Epidermal melanocyte (primary cell): ENCODE results near the gene ZNF483.
"Not testable (repeated sequence)": the region's sequence is repeated elsewhere in the genome, so short reads cannot be mapped to it uniquely, and the experiment has no call there.

Source experiments
- DNase-seq: peaks from one replicate; pipeline ENCODE4 v3.0.0; 2011; ENCODE audit warnings: low spot score; ENCODE audit not compliant: insufficient read length

ZNF483 gene

DNA sequence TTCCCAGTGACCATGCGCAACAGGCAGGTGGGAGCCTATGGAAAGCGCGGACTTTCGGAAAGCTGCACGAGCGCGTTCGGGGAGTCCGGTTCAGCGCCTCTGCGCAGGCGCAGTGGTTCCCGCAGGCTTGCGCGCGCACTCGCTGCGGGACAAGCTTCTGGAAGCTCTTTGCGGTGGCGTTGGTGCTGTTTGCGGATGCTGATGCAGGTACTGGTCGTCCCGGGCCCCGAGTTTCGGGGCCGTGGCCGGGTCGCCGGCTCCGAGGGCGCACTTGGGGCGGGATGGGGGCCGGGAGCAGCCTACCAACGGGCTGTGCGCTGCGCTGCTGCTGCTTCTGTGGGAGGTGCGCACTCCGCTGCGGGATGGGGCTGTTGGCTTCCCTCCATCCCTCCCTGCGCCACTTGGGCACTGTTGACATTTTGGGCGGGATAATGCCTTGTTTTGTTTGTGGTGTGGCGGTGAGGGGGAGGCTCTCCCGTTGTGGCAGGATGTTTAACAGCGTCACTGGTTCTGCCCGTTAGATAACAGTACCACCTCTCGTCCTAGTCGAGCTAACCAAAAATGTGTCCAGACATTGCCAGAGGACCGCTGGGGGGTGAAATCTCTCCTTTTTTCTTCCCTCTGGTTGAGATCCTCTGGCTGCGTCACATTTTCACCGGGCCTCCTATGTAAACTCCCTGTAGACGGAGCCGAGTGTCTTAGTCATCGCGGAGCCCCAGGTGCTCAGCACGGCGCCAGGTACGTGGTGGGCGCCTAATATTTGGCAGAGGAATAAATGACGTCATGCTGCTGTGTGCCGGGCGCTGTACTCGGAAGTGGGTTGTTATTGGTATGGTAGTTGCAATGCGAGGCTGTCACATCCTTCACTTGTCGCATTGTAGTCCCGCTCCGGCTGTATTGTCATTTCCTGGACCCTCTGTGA is at the start of gene ZNF483:
ZNF483 (plus strand) TSS at position 124 of the 922 bp plus-strand sequence. CDS start 2,217 bp downstream, outside the sequence.
- peak; percentile 44 for DNase-seq

DNA sequence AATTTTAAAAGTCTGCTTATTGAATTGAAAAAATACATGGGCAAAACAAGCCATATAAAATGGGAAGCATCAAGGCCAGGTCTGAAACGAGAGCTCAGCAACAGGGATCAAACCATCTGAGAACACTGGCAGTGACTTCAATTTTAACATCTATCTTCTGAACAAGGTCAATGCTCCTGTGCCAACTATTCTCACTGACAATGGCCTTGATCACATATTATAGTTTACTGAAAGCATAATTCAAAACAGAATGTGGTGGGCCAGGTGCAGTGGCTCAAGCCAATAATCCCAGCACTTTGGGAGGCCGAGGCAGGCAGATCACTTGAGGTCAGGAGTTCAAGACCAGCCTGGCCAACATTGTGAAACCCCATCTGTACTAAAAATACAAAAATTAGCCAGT is 49.8 kb upstream of the ZNF483 start:
- DNase-seq, result no peak

- no peak for DNase-seq
Measured at GRCh38 chr9:111477677-111478076, 47.3 kb upstream of the ZNF483 start.

DNA sequence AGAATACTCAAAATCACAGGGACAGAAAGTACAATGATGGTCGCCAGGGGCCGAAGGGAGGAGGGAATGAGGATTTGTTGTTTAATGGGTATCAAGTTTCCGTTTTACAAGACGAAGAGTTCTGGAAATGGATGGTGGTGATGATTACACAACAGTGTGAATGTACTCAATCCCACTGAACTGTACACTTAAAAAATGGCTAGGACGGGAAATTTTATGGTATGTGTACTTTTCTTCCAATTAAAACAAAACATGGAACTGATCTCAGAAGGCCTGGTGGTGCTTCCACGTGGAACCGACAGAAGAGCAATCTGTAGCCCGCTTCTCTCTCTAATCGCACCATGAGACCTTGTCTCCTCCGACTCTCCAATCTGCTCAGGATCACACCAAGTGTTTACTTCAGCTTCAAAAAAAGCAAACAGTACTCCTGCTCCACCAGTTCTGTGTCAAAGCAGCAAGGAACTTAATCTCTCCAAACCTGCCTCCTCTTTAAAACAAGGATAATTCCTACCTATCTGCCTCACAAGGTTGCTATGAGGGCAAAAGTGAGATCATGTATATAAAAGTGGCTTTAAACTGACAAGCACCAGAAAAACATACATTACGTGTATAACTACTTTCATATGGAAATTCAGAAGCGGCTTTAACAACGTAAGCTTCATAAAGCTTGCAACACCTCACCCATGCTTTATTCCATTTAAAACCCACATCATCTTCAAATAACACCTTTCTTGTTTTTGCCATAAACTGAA is 42.9 kb upstream of the ZNF483 start:
- no peak for DNase-seq

GRCh38 chr9:111482694-111483438 is 42.1 kb upstream of the ZNF483 start:
- peak; percentile 43 for DNase-seq

GRCh38 chr9:111483439-111483857 is 41.5 kb upstream of the ZNF483 start:
- peak; percentile 50 for DNase-seq

- DNase-seq, result peak; percentile 81
Measured at GRCh38 chr9:111483858-111484571, 41.0 kb upstream of the ZNF483 start, which contains the start of gene ECPAS. ECPAS (minus strand) TSS chr9:111484383; CDS start chr9:111472918, 11,465 bp downstream.

GRCh38 chr9:111484572-111484894 is 40.4 kb upstream of the ZNF483 start:
- peak; percentile 27 for DNase-seq

DNA sequence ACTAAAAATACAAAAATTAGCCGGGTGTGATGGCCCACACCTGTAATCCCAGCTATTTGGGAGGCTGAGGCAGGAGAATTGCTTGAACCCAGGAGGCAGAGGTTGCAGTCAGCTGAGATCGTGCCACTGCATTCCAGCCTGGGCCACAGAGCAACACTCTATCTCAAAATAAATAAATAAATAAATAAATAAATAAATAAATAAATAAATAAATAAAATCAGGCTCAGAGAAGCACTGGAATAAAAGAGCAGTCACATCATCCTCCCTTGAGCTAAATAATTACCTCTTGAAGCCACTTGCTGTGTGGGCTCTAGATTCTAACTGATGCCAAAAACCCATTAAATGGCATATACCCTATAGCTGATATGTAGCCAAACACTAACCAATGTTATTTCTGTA is 27.8 kb upstream of the ZNF483 start:
- DNase-seq, result not testable (repeated sequence)

DNA sequence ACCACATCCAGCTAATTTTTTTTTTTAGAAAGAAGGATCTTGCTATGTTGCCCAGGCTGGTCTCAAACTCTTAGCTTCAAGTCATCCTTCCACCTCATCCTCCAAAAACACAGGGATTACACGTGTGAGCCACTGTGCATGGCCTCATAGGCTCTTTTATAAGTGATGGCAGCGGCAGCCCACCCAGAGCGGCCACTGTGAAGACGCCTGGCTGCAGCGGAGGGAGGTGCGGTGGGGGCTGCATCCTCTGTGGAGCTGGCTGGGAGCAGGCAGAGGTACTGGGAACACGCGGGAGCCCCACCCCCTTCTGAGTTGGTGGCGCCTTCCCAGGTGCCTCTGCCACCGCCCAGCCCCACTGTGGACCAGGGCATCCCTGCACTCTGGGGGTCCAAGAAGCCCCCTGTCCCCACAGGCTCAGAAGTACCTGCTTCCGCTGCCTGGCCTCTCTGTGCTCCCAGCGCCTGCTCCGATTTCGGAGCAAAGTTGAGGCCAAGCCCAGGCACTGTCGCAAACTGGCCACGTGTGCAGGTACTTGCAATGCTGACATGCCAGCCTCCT is 23.9 kb upstream of the ZNF483 start:
- no peak for DNase-seq

- no peak for DNase-seq
Measured at GRCh38 chr9:111501648-111502047, 23.3 kb upstream of the ZNF483 start.

GRCh38 chr9:111502506-111502905 is 22.5 kb upstream of the ZNF483 start:
- DNase-seq, result no peak

DNA sequence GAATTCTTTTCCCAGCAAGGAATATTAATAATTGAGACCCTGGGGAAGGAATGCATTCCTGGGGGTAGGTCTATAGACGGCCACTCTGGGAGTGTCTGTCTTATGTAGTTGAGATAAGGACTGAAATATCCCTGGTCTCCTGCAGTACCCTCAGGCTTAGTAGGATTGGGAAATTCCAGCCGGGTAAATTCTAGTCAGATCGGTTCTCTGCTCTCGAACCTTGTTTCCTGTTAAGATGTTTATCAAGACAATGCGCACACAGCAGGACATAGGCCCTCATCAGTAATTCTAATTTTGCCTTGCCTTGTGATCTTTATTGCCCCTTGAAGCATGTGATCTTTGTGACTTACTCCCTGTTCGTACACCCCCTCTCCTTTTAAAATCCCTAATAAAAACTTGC is 13.4 kb upstream of the ZNF483 start:
- not testable (repeated sequence) for DNase-seq

- no peak for DNase-seq
Measured at GRCh38 chr9:111514967-111515366, 10.0 kb upstream of the ZNF483 start.

DNA sequence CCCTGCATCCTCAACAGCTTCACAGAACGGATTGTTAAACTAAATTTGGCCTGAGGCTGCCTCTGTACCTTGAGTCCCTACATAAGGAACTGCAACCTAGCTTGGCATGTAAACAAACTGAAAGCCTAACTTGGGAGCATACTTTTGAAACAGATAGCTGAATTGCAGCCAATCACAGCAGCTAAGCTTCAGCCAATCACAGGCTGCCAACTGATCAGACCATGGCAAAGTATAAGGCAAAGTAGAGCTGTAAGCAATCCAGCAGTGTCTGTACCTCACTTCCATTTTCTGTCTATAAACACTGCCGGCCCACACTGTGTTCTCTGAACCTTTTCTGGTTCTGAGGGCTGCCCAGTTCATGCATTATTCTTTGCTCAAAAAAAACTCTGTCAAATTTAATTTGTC is 8.9 kb upstream of the ZNF483 start:
- no peak for DNase-seq

DNA sequence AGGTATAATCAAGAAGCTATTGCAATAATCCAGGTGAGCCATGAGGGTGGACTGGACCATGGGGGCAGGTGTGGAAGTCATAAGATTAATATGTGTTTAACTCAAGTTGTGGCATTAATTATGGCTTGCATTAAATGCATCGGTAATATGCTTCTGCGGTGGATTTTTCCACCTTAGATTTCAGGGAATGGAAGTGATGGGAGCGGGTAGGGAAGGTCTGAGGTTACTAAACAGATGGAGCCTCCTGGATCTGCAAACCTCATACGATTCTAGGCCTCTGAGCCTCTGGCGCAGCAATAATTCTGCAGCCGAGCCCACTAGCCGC is 286 bp upstream of the ZNF483 start:
- no peak for DNase-seq

DNA sequence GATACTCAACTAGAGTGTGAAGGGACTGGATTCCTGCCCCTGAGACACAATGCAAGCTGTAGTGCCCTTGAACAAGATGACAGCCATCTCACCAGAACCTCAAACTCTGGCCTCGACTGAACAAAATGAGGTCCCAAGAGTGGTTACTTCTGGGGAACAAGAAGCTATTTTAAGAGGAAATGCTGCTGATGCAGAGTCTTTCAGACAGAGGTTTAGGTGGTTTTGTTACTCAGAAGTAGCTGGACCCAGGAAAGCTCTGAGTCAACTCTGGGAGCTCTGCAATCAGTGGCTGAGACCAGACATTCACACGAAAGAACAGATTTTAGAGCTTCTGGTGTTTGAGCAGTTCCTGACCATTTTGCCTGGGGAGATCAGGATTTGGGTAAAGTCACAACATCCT is 2.4 kb downstream of the ZNF483 start:
- DNase-seq, result no peak

- DNase-seq, result no peak
Measured at GRCh38 chr9:111529787-111530186, 4.8 kb downstream of the ZNF483 start.

- DNase-seq, result no peak
Measured at GRCh38 chr9:111531716-111532115, 6.7 kb downstream of the ZNF483 start.

DNA sequence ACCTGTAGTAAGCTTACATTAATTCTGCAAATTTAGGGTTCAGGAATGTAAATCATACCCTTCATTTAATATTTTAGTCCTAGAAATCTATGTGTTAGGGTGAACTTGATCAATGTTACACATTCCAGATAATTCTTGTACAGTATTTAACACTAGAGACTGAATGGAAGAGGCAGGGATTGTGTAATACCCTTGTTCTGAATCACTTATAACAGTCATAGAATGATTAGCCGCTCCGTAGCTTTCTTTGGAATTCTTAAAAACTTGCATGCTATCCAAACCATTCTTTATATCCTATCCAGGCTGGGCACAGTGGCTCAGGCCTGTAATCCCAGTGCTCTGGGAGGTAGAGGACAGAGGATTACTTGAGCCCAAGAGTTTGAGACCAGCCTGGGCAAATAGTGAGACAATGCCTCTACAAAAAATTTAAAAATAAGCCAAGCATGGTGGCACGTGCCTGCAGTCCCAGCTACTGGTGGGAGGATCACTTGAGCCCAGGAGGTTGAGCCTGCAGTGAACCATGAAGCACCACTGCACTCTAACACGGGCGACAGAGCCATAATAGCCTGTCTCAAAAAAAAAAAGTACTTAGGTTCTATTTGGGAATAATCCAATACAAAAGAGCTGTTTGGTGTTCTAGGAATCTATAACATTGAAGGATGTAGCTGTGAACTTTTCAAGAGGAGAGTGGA is 8.3 kb downstream of the ZNF483 start:
- DNase-seq, result no peak
